Measurements from ENCODE around the gene ITFG2. TPM values are rescaled to one million over a fixed set of nuclear protein-coding genes. Genes with fewer than 3 reads are reported as not detected.

Gene ITFG2
- total and polyA plus RNA-seq, 10 of the 15 experiments (the other 5 are each of a cell fraction or from before 2014, with no cell fraction given) = 21.2 to 39.5 (median 25.9) TPM

- POLR2A ChIA-PET = no interaction called here
- no peak overlapping the region for H3K9ac ChIP-seq (ENCODE audit: control insufficient read depth, insufficient read depth, low read length)
- WGBS (ENCODE audit: insufficient coverage, insufficient replicate concordance, low lambda C conversion rate, missing lambda C conversion rate) = 82% methylated on average over 6 of the region's 6 CpGs
- no TSS peak for BruUV-seq (replicated peaks)
- CTCF ChIA-PET = no interaction called here
- H3K4me3 ChIP-seq = no peak overlapping the region
- SMC1A ChIA-PET (ENCODE audit: uncharacterized antibody, unreplicated experiment) = no interaction called here
- intact Hi-C loops (cut with micrococcal nuclease; ENCODE audit: unreplicated experiment) = no loop called here
- H3K27ac ChIP-seq (ENCODE audit: control insufficient read depth, insufficient read depth) = no peak overlapping the region
- H3K4me1 ChIP-seq (ENCODE audit: control insufficient read depth, insufficient read depth, low read length) = no peaks in the 10 kb centered on the region
- TF ChIP-seq RFX5 (IDR thresholded peaks at IDR 0.05; ENCODE audit: low read depth, low read length) = no peak
- TF ChIP-seq MEF2A (IDR thresholded peaks at IDR 0.05; ENCODE audit: insufficient read depth, low read depth, low read length) = no peak
- no peak for TF ChIP-seq CBX5 (IDR thresholded peaks at IDR 0.05; ENCODE audit: low read depth)
- TF ChIP-seq SMAD5 (IDR thresholded peaks at IDR 0.05; ENCODE audit: low read depth) = no peak
- no peak for FAIRE-seq
- no peak for ATAC-seq
- RAD21 ChIA-PET (ENCODE audit: unreplicated experiment) = no interaction called here
- in situ Hi-C loops (cut with MboI) = no loop called here
- no peak for DNase-seq (ENCODE audit: low read depth, low spot score)
- no peak overlapping the region for H3K4me2 ChIP-seq (ENCODE audit: control insufficient read depth, insufficient read depth)
- no peaks in the 10 kb centered on the region for H3K9me3 ChIP-seq (replicated peaks; ENCODE audit: control insufficient read depth, insufficient read depth, low read length)
- no peak overlapping the region for H2AFZ ChIP-seq (ENCODE audit: control insufficient read depth, low read depth, low read length)
- no peaks in the 10 kb centered on the region for H3K27me3 ChIP-seq (replicated peaks in 1 of 2; ENCODE audit: control insufficient read depth in 2 of 2, insufficient read depth in 2 of 2, low read length in 1 of 2)
- no peaks in the 10 kb centered on the region; the same call in 1 of the 2 replicates for H4K20me1 ChIP-seq (ENCODE audit: control insufficient read depth, insufficient read depth)
- no peaks in the 10 kb centered on the region for H3K79me2 ChIP-seq (ENCODE audit: control insufficient read depth, insufficient read depth, low read length)
- H3K36me3 ChIP-seq (ENCODE audit: control insufficient read depth in 2 of 2, insufficient read depth in 2 of 2, low read length in 1 of 2) = peaks cover 2 to 10% of the 10 kb centered on the region in 2 experiments
Measured at GRCh38 chr12:2829275-2829674, 16.8 kb downstream of the ITFG2 start.

- Histone ChIP-seq H3K4me3 (no peak overlapping the region), H3K27me3 (replicated peaks in 1 of 2; ENCODE audit: control insufficient read depth in 2 of 2, insufficient read depth in 2 of 2, low read length in 1 of 2) (no peaks in the 10 kb centered on the region), H3K36me3 (ENCODE audit: control insufficient read depth in 2 of 2, insufficient read depth in 2 of 2, low read length in 1 of 2) (peaks cover 0 to 2% of the 10 kb centered on the region in 2 experiments; a peak in 2 of 4 replicates), H4K20me1 (ENCODE audit: control insufficient read depth, insufficient read depth) (no peaks in the 10 kb centered on the region; the same call in 1 of the 2 replicates), H3K9me3 (replicated peaks; ENCODE audit: control insufficient read depth, insufficient read depth, low read length) (no peaks in the 10 kb centered on the region), H3K4me2 (ENCODE audit: control insufficient read depth, insufficient read depth) (no peak overlapping the region), H3K27ac (ENCODE audit: control insufficient read depth, insufficient read depth) (no peak overlapping the region), H3K4me1 (ENCODE audit: control insufficient read depth, insufficient read depth, low read length) (no peaks in the 10 kb centered on the region), H3K79me2 (ENCODE audit: control insufficient read depth, insufficient read depth, low read length) (no peaks in the 10 kb centered on the region), H2AFZ (ENCODE audit: control insufficient read depth, low read depth, low read length) (no peak overlapping the region), H3K9ac (ENCODE audit: control insufficient read depth, insufficient read depth, low read length) (no peak overlapping the region)
- ChIA-PET CTCF (no interaction called here), SMC1A (ENCODE audit: uncharacterized antibody, unreplicated experiment) (no interaction called here), POLR2A (no interaction called here), RAD21 (ENCODE audit: unreplicated experiment) (no interaction called here)
- in situ Hi-C loops (cut with MboI) = no loop called here
- DNase-seq (ENCODE audit: low read depth, low spot score) (no peak), FAIRE-seq (no peak), ATAC-seq (no peak)
- WGBS (ENCODE audit: insufficient coverage, insufficient replicate concordance, low lambda C conversion rate, missing lambda C conversion rate) = 97% methylated on average over 6 of the region's 6 CpGs
- BruUV-seq (replicated peaks) = no TSS peak
- intact Hi-C loops (cut with micrococcal nuclease; ENCODE audit: unreplicated experiment) = no loop called here
- TF ChIP-seq POU2F2 (IDR thresholded peaks at IDR 0.05; ENCODE audit: borderline replicate concordance, low read depth, low read length) = no peak
- no peak for TF ChIP-seq MAX (IDR thresholded peaks at IDR 0.05; ENCODE audit: low read depth, low read length)
- TF ChIP-seq BHLHE40 (IDR thresholded peaks at IDR 0.05; ENCODE audit: borderline replicate concordance in 1 of 2, low read depth in 2 of 2, low read length in 1 of 2) = no peak
- no peak for TF ChIP-seq YBX1 (IDR thresholded peaks at IDR 0.05)
- no peak for TF ChIP-seq RELA (IDR thresholded peaks at IDR 0.05; ENCODE audit: borderline replicate concordance, partially characterized antibody)
- TF ChIP-seq HDGF (IDR thresholded peaks at IDR 0.05) = no peak
- TF ChIP-seq PBX3 (IDR thresholded peaks at IDR 0.05; ENCODE audit: insufficient replicate concordance, low read depth, low read length) = no peak
- no peak for TF ChIP-seq NBN (IDR thresholded peaks at IDR 0.05)
- no peak for TF ChIP-seq HSF1 (IDR thresholded peaks at IDR 0.05; ENCODE audit: low read depth, low read length)
- no peak for TF ChIP-seq SMARCA5 (IDR thresholded peaks at IDR 0.05)
- TF ChIP-seq PKNOX1 (IDR thresholded peaks at IDR 0.05) = no peak
Measured at GRCh38 chr12:2832550-2833127, 20.2 kb downstream of the ITFG2 start.

Measured in GM12878 (cell line).